GM18868 (cell line): Measurements from ENCODE around the gene RPRM.
"Not testable (repeated sequence)": the region's sequence is repeated elsewhere in the genome, so short reads cannot be mapped to it uniquely, and the experiment has no call there.

ENCODE experiments used
- ATAC-seq: cut with Tn5 transposase; IDR thresholded peaks from one replicate; pipeline ENCODE4 v1.9.1; 2021; ENCODE audit warnings: mild to moderate bottlenecking, moderate library complexity; ENCODE audit not compliant: unreplicated experiment

The RPRM gene

DNA sequence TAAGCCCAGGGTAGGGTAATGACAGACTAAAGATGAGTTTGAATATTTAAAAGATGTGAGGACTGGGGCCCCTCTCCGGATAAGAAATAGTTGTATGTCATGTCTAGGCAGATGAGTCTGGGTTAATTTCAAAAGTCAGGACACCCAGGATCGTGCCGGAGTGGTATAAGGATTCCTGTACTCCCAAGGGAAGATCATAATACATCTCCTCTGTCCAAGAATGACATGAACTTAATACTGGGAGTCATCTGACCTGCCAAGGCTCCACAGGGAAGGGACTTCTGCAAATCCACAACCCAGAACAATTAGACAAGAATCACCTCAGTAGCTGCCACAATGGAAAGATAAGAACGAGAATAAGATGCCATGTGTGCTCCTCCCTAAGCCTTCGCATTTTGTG, 17.1 kb downstream of the RPRM start:
- ATAC-seq = no peak

- ATAC-seq = no peak
These were observed 22.7 kb downstream of the RPRM start for GRCh38 chr2:153455861-153456260.

- ATAC-seq = no peak
These were observed 23.2 kb downstream of the RPRM start for GRCh38 chr2:153455403-153455802.

DNA sequence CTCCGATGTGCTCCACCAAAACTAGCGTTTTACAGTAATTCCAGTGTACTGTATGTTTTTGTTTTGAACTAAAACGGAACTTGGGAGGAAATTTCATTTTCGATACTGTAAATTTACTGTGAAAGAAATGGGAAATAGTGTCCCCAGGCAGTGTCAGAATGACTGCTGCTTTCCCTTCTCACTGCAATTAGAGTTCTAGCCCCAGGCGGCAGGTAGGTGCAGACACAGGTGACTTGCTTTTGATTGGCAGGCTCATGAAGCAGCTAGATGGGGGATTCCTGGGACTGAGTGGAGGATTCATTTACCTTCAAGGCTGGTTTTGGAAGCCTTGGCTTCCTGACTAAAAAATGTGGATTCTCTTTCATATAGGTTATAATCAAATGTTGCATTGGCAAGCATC, 27.0 kb downstream of the RPRM start:
- ATAC-seq = no peak

- ATAC-seq = no peak
These were observed 35.5 kb downstream of the RPRM start for GRCh38 chr2:153443106-153443505.

DNA sequence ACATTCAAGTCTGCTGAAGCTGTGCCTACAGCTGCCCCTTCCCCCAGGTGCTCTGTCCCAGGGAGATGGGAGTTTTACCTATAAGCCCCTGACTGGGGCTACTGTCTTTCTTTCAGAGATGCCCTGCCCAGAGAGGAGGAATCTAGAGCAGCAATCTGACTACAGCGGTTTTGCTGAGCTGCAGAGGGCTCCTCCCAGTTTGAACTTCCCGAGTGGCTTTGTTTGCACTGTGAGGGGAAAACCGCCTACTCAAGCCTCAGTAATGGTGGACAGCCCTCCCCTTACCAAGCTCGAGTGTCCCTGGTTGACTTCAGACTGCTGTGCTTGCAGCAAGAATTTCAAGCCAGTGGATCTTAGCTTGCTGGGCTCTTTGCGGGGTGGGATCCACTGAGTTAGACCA, 35.9 kb downstream of the RPRM start:
- ATAC-seq = not testable (repeated sequence)

- ATAC-seq = not testable (repeated sequence)
These were observed 38.5 kb downstream of the RPRM start for GRCh38 chr2:153440090-153440489.

GRCh38 chr2:153433403-153433802, 45.2 kb downstream of the RPRM start:
- no peak for ATAC-seq

GRCh38 chr2:153432381-153432780, 46.2 kb downstream of the RPRM start:
- no peak for ATAC-seq

DNA sequence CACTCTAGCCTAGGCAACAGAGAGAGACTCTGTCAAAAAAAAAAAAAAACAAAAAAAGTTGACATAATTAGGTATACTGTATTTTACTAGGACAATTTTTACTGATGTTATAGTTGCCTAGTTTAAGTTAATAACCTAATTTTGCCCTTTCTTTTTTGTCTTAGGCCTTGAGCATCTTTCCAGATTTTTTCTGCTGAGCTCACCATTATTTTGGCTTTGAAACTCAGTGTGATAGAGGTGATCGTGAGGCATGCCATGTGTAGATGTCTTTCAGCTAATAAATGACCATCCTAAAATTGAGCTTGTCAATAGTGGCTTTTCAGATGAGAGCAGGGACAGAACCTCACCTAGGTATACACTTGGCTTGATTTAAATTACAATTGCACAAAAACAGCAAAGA, 47.4 kb downstream of the RPRM start:
- no peak for ATAC-seq
